SU-DHL-6 (cell line): ENCODE results near the gene SATL1.

Source experiments
- H2AFZ ChIP-seq: fragments of 200-600 bp; sonication (generic); 2 replicates; pipeline ENCODE4 v1.6.1; 2014; ENCODE audit warnings: low read depth, mild to moderate bottlenecking, moderate library complexity, mixed read lengths, antibody characterized with exemption, low read length; ENCODE audit not compliant: severe bottlenecking
- H3F3A ChIP-seq: fragments of 200-600 bp; shearing (Covaris generic); 2 replicates; pipeline ENCODE4 v1.6.0; 2016; ENCODE audit warnings: antibody characterized with exemption, mild to moderate bottlenecking; ENCODE audit not compliant: insufficient read depth
- H3K27ac ChIP-seq: fragments of 200-600 bp; sonication (generic); 2 replicates; pipeline ENCODE4 v1.5.1; 2016; ENCODE audit warnings: low read depth, mild to moderate bottlenecking, low read length, moderate library complexity, mixed read lengths
- H3K27me3 ChIP-seq: fragments of 200-600 bp; sonication (generic), shearing (Covaris generic); 2 replicates; pipeline ENCODE4 v1.6.0; 2014; ENCODE audit warnings: mild to moderate bottlenecking, low read length
- H3K36me3 ChIP-seq: fragments of 200-600 bp; sonication (generic); 2 replicates; pipeline ENCODE4 v1.6.1; 2014; ENCODE audit warnings: mild to moderate bottlenecking, low read length, mixed read lengths
- H3K4me2 ChIP-seq: fragments of 300-600, 200-600 bp; shearing (Covaris generic), sonication (generic); 2 replicates; pipeline ENCODE4 v1.6.0; 2014; ENCODE audit warnings: low read length, low read depth, mild to moderate bottlenecking; ENCODE audit not compliant: poor library complexity, severe bottlenecking
- H3K4me3 ChIP-seq: fragments of 200-600 bp; sonication (generic); 2 replicates; pipeline ENCODE4 v1.5.1; 2014; ENCODE audit warnings: antibody characterized with exemption, low read length, mild to moderate bottlenecking, mixed read lengths; ENCODE audit not compliant: insufficient read depth, poor library complexity, severe bottlenecking
- H3K79me2 ChIP-seq: fragments of 200-600 bp; sonication (generic); 2 replicates; pipeline ENCODE4 v1.6.1; 2014; ENCODE audit warnings: mild to moderate bottlenecking, low read length, moderate library complexity; ENCODE audit not compliant: insufficient read depth
- H3K9ac ChIP-seq: fragments of 200-600 bp; sonication (generic); 2 replicates; pipeline ENCODE4 v1.7.0; 2014; ENCODE audit warnings: mild to moderate bottlenecking, low read length
- H3K9me2 ChIP-seq: fragments of 200-600 bp; sonication (generic); replicated peaks from 2 replicates; pipeline ENCODE4 v1.6.1; 2014; ENCODE audit warnings: low read length; ENCODE audit not compliant: insufficient read depth
- H3K9me3 ChIP-seq: fragments of 200-600 bp; sonication (generic); 2 replicates; pipeline ENCODE4 v1.6.1; 2014; ENCODE audit warnings: low read length, mixed read lengths; ENCODE audit not compliant: insufficient read depth
- H4K20me1 ChIP-seq: fragments of 200-600 bp; sonication (generic); 2 replicates; pipeline ENCODE4 v1.6.1; 2014; ENCODE audit warnings: low read depth, mild to moderate bottlenecking, antibody characterized with exemption, low read length, moderate library complexity, mixed read lengths
- CTCF ChIP-seq: fragments of 200-600 bp; sonication (generic); IDR thresholded peaks from one replicate; pipeline ENCODE4 v1.5.1; 2017; ENCODE audit warnings: antibody characterized with exemption, mild to moderate bottlenecking, low read length, moderate library complexity; ENCODE audit not compliant: insufficient read depth, poor library complexity, severe bottlenecking
- EZH2phosphoT487 ChIP-seq: fragments of 200-600 bp; sonication (generic), shearing (Covaris generic); conservative IDR thresholded peaks from 2 replicates; pipeline ENCODE4 v1.6.1; 2018; ENCODE audit warnings: mild to moderate bottlenecking, antibody characterized with exemption, low read length, moderate library complexity, mixed read lengths

Gene SATL1

GRCh38 chrX:85109235-85109634 lies 134.3 kb downstream of the SATL1 start:
- H3K9me2 ChIP-seq = no peaks in the 10 kb centered on the region
- no peaks in the 10 kb centered on the region for H3K9me3 ChIP-seq
- TF ChIP-seq EZH2phosphoT487 (no peak), CTCF (peak; percentile 32)
- no peak overlapping the region for H3K9ac ChIP-seq
- H3K27ac ChIP-seq = no peak overlapping the region
- peak overlapping the region; percentile 41 for H2AFZ ChIP-seq
- no peaks in the 10 kb centered on the region for H3K36me3 ChIP-seq
- no peaks in the 10 kb centered on the region for H3K79me2 ChIP-seq
- H3K27me3 ChIP-seq = no peaks in the 10 kb centered on the region
- peaks cover 3% of the 10 kb centered on the region; the same call in 1 of the 2 replicates for H3F3A ChIP-seq
- H3K4me2 ChIP-seq = no peak overlapping the region
- H3K4me3 ChIP-seq = no peak overlapping the region
- no peaks in the 10 kb centered on the region for H4K20me1 ChIP-seq

GRCh38 chrX:85108165-85108564 lies 135.4 kb downstream of the SATL1 start:
- Histone ChIP-seq H3K9me3 (no peaks in the 10 kb centered on the region), H2AFZ (no peak overlapping the region), H3K27me3 (no peaks in the 10 kb centered on the region), H3K9ac (no peak overlapping the region), H3K36me3 (no peaks in the 10 kb centered on the region), H3K4me3 (no peak overlapping the region), H4K20me1 (no peaks in the 10 kb centered on the region), H3F3A (peaks cover 3% of the 10 kb centered on the region; the same call in 1 of the 2 replicates), H3K4me2 (no peak overlapping the region), H3K9me2 (no peaks in the 10 kb centered on the region), H3K27ac (no peak overlapping the region), H3K79me2 (no peaks in the 10 kb centered on the region)
- TF ChIP-seq CTCF = no peak
- no peak for TF ChIP-seq EZH2phosphoT487

GRCh38 chrX:85107407-85107806 lies 136.2 kb downstream of the SATL1 start:
- Histone ChIP-seq H3K4me2 (no peak overlapping the region), H3F3A (peaks cover 3% of the 10 kb centered on the region; the same call in 1 of the 2 replicates), H3K4me3 (no peak overlapping the region), H3K27me3 (no peaks in the 10 kb centered on the region), H3K9ac (no peak overlapping the region), H2AFZ (no peak overlapping the region), H3K9me2 (no peaks in the 10 kb centered on the region), H3K27ac (no peak overlapping the region), H4K20me1 (no peaks in the 10 kb centered on the region), H3K36me3 (no peaks in the 10 kb centered on the region), H3K79me2 (no peaks in the 10 kb centered on the region), H3K9me3 (no peaks in the 10 kb centered on the region)
- no peak for TF ChIP-seq EZH2phosphoT487
- no peak for TF ChIP-seq CTCF
